ENCODE results near the gene OR4C11. TPM values are rescaled to one million over a fixed set of nuclear protein-coding genes. Genes with fewer than 3 reads are reported as not detected.

OR4C11 gene
- total RNA-seq = not detected

- ATAC-seq = no peak
- no peak for DNase-seq (ENCODE audit: low spot score)
- intact Hi-C loops (cut with DNase I) = no loop called here
Observed at GRCh38 chr11:55607545-55607944, at the start of gene OR4C11. Gene OR4C11, minus strand, starts transcription at chr11:55607645. Its CDS starts 3,272 bp downstream, at chr11:55604373.

- DNase-seq (ENCODE audit: low spot score) = no peak
- intact Hi-C loops (cut with DNase I) = no loop called here
Observed at GRCh38 chr11:55655096-55655495, 47.7 kb upstream of the OR4C11 start.

DNA sequence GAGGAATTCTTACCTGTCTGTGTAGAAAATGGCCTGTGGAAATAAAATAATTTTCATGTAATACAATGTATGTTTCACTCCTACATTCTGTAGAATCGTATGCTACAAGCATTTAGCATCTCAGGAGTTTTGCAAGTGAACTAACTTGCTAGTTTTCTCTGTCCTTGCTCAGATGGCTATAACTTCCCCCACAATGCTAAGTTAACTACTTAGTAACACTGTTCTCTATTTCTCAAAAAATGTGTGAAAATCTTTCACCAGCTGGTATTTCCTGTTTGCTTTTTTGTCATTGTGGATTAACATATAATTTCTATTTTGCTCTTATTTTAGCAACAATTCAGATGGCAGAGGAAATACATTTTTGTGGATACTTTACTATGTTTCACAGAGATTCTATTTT is 45.1 kb upstream of the OR4C11 start:
- intact Hi-C loops (cut with DNase I) = no loop called here
- DNase-seq (ENCODE audit: low spot score) (no peak), ATAC-seq (no peak)

More at GRCh38 chr11:55655096-55655495, 47.7 kb upstream of the OR4C11 start:
- no peak for ATAC-seq

GRCh38 chr11:55648027-55648426 is 40.6 kb upstream of the OR4C11 start, which contains the start of gene OR4S2:
Gene OR4S2, plus strand, starts transcription at chr11:55648327. Its CDS starts 2,577 bp downstream, at chr11:55650904.
- intact Hi-C loops (cut with DNase I) = no loop called here
- ATAC-seq = no peak
- DNase-seq (ENCODE audit: low spot score) = no peak

GRCh38 chr11:55634813-55635212 is 27.4 kb upstream of the OR4C11 start, which contains the start of gene OR4P4:
Gene OR4P4, plus strand, starts transcription at chr11:55635113.
- ATAC-seq = no peak
- intact Hi-C loops (cut with DNase I) = no loop called here
- DNase-seq (ENCODE audit: low spot score) = no peak

- no peak for DNase-seq (ENCODE audit: low spot score)
- intact Hi-C loops (cut with DNase I) = no loop called here
- no peak for ATAC-seq
Observed at GRCh38 chr11:55624531-55624930, 17.1 kb upstream of the OR4C11 start.

- intact Hi-C loops (cut with DNase I) = no loop called here
- ATAC-seq = no peak
- no peak for DNase-seq (ENCODE audit: low spot score)
Observed at GRCh38 chr11:55572548-55572947, 34.9 kb downstream of the OR4C11 start.

DNA sequence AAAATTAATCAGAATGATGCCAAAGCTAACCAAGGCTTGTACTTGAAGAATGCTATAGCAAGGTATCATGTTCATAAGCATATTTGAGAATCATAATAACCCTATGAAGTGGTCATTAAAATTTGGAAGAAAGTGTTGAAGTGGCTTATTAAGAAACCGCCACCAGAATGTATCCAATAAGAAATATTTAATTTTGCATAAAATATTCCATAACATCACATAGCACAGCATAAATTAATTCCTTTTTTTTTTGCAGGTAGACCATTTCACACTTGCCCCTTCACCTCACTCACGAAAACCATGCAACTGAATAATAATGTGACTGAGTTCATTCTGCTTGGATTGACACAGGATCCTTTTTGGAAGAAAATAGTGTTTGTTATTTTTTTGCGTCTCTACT is 35.6 kb downstream of the OR4C11 start, which contains the start of gene OR4C16:
Gene OR4C16, plus strand, starts transcription at position 301 of the 400 bp plus-strand sequence. Its CDS starts 0 bp downstream, at position 301.
- intact Hi-C loops (cut with DNase I) = no loop called here
- ATAC-seq (no peak), DNase-seq (ENCODE audit: low spot score) (no peak)

- ATAC-seq = no peak
- intact Hi-C loops (cut with DNase I) = no loop called here
Observed at GRCh38 chr11:55554169-55554568, 53.3 kb downstream of the OR4C11 start, which contains the start of gene OR4C15. Gene OR4C15, plus strand, starts transcription at chr11:55554469. Its CDS starts 0 bp downstream, at chr11:55554469.

More at GRCh38 chr11:55554169-55554568, 53.3 kb downstream of the OR4C11 start, which contains the start of gene OR4C15:
- no peak for DNase-seq (ENCODE audit: low spot score)

Other genes with a start within 250 kb of the OR4C11 start
- gene OR4A15, start 239.7 kb downstream of the OR4C11 start, total RNA-seq = not detected
- not detected for gene OR4C15, start 53.2 kb downstream of the OR4C11 start, total RNA-seq
- not detected for gene OR4C16, start 35.5 kb downstream of the OR4C11 start, total RNA-seq
- not detected for gene OR4P4, start 27.5 kb upstream of the OR4C11 start, total RNA-seq
- gene OR4S2, start 40.7 kb upstream of the OR4C11 start, total RNA-seq = not detected
- gene OR4C6, start 54.6 kb upstream of the OR4C11 start, total RNA-seq = not detected
- not detected for gene OR5D13, start 165.8 kb upstream of the OR4C11 start, total RNA-seq
- gene OR5D14, start 187.9 kb upstream of the OR4C11 start, total RNA-seq = not detected
- gene OR5L1, start 203.7 kb upstream of the OR4C11 start, total RNA-seq = not detected
- not detected for gene OR5D18, start 212.0 kb upstream of the OR4C11 start, total RNA-seq
- gene OR5L2, start 219.6 kb upstream of the OR4C11 start, total RNA-seq = not detected
- not detected for gene OR5D16, start 231.1 kb upstream of the OR4C11 start, total RNA-seq